CD4-positive, alpha-beta T cell treated with Interleukin-6 for 4 hours (primary cell): ENCODE data around the gene CIDEC.
"Not testable (repeated sequence)": the region's sequence is repeated elsewhere in the genome, so short reads cannot be mapped to it uniquely, and the experiment has no call there.

Experiments
- DNase-seq: peaks from one replicate; pipeline ENCODE4 v3.0.0-alpha.2; 2020; ENCODE audit warnings: mixed read lengths

Gene CIDEC

GRCh38 chr3:9900965-9901415, 20.9 kb upstream of the CIDEC start:
- not testable (repeated sequence) for DNase-seq

- no peak for DNase-seq
Observed at GRCh38 chr3:9899289-9899791, 19.3 kb upstream of the CIDEC start.

- no peak for DNase-seq
Observed at GRCh38 chr3:9898467-9899241, 18.6 kb upstream of the CIDEC start.

GRCh38 chr3:9897408-9898372, 17.6 kb upstream of the CIDEC start:
- no peak for DNase-seq

- not testable (repeated sequence) for DNase-seq
Observed at GRCh38 chr3:9896755-9897407, 16.8 kb upstream of the CIDEC start.

- not testable (repeated sequence) for DNase-seq
Observed at GRCh38 chr3:9895715-9896114, 15.7 kb upstream of the CIDEC start.

GRCh38 chr3:9893739-9894138, 13.7 kb upstream of the CIDEC start:
- no peak for DNase-seq

- DNase-seq: no peak
Observed at GRCh38 chr3:9891072-9891622, 11.1 kb upstream of the CIDEC start.

GRCh38 chr3:9890249-9891071, 10.4 kb upstream of the CIDEC start, which contains the start of gene JAGN1:
Gene JAGN1 (plus strand): TSS chr3:9890610. CDS start chr3:9890723, 113 bp downstream.
- DNase-seq: peak; percentile 92

- DNase-seq: no peak
Observed at GRCh38 chr3:9889405-9889804, 9.4 kb upstream of the CIDEC start.

- DNase-seq: no peak
Observed at GRCh38 chr3:9888540-9888939, 8.5 kb upstream of the CIDEC start.

- DNase-seq: no peak
Observed at GRCh38 chr3:9887480-9887879, 7.4 kb upstream of the CIDEC start.

GRCh38 chr3:9886328-9886727, 6.3 kb upstream of the CIDEC start:
- no peak for DNase-seq

- DNase-seq: no peak
Observed at GRCh38 chr3:9884555-9885165, 4.6 kb upstream of the CIDEC start.

GRCh38 chr3:9883706-9884554, 3.9 kb upstream of the CIDEC start:
- DNase-seq: no peak

- no peak for DNase-seq
Observed at GRCh38 chr3:9881441-9881840, 1.4 kb upstream of the CIDEC start.

- no peak for DNase-seq
Observed at GRCh38 chr3:9878700-9879099, 1.4 kb downstream of the CIDEC start.

- DNase-seq: peak; percentile 26
Observed at GRCh38 chr3:9876991-9877390, 3.1 kb downstream of the CIDEC start.

- DNase-seq: not testable (repeated sequence)
Observed at GRCh38 chr3:9876255-9876654, 3.8 kb downstream of the CIDEC start.

GRCh38 chr3:9875448-9875847, 4.6 kb downstream of the CIDEC start:
- DNase-seq: no peak
